ENCODE measurements around the gene ITIH5.

Gene ITIH5

DNA sequence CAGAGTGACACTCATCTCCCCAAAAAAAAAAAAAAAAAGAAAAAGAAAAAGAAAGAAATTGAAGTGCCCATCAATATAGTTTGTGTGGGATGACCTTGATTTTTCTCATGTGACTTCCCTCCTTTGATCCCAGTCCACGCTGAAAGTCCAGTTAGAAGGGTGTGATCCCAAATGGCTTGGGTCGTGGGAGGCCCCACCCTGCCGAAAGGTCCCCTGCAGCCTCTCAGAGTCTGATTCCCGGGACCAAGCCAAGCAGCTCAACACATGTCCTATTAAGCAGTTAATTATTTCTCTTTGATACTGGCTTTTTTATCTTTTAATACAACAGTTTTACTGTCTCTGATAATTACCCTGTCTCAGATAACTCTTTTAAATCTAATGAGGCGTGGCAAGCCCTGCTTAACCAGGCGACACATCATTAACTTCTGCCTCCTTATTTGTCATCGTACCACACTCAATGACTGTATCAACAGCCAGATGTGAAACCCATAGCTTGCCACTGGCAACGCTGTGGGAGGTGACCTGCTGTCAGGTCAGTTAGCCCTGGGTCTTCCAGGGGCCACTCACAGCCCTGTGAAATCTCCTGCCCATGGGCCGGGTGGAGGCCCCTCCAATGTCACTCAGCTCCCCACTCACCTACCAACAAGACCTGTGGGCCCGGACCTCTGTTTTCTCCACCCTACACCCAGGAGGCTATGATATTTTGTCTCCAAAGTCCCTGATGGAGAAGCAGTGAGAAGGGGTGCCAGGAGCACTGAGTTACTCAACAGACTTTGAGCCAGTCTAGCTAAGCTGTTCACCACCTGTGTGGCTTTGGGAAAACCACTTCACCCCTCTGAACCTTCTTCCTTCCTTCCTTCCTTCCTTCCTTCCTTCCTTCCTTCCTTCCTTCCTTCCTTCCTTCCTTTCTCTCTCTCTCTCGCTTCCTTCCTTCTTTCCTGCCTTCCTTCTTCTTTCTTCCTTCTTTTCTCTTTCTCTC lies 146.0 kb downstream of the ITIH5 start:
- TF ChIP-seq, protein P1, sequence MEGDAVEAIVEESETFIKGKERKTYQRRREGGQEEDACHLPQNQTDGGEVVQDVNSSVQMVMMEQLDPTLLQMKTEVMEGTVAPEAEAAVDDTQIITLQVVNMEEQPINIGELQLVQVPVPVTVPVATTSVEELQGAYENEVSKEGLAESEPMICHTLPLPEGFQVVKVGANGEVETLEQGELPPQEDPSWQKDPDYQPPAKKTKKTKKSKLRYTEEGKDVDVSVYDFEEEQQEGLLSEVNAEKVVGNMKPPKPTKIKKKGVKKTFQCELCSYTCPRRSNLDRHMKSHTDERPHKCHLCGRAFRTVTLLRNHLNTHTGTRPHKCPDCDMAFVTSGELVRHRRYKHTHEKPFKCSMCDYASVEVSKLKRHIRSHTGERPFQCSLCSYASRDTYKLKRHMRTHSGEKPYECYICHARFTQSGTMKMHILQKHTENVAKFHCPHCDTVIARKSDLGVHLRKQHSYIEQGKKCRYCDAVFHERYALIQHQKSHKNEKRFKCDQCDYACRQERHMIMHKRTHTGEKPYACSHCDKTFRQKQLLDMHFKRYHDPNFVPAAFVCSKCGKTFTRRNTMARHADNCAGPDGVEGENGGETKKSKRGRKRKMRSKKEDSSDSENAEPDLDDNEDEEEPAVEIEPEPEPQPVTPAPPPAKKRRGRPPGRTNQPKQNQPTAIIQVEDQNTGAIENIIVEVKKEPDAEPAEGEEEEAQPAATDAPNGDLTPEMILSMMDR (conservative IDR thresholded peaks at IDR 0.05; ENCODE audit: low read depth, low read length) = no peak
- DNase-seq (ENCODE audit: low read depth) = no peak
- no peak overlapping the region for H3K4me3 ChIP-seq (ENCODE audit: low read length)

GRCh38 chr10:7519351-7519750 lies 147.4 kb downstream of the ITIH5 start:
- DNase-seq (ENCODE audit: low read depth) = peak; percentile 3
- no peak overlapping the region for H3K4me3 ChIP-seq (ENCODE audit: low read length)
- TF ChIP-seq, protein P1 (conservative IDR thresholded peaks at IDR 0.05; ENCODE audit: low read depth, low read length) = no peak

DNA sequence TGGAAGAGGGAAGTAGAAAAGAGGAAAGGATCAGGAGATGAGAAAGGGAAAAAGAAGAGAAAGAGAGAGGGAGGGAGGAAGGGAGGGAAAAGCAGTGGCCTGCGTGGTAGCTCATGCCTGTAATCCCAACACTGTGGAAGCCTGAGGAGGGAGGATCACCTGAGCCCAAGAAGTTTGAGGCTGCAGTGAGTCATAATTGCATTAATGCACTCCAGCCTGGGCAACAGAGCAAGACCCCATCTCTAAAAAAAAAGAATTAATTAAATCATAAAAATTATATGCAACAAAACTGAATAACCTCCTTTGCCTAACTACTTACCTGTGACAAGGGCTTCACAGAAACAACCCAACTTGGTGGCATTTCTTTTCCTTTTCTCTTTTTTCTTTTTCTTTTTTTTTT lies 148.1 kb downstream of the ITIH5 start:
- no peak overlapping the region for H3K4me3 ChIP-seq (ENCODE audit: low read length)
- DNase-seq (ENCODE audit: low read depth) = no peak
- TF ChIP-seq, protein P1 (conservative IDR thresholded peaks at IDR 0.05; ENCODE audit: low read depth, low read length) = no peak

DNA sequence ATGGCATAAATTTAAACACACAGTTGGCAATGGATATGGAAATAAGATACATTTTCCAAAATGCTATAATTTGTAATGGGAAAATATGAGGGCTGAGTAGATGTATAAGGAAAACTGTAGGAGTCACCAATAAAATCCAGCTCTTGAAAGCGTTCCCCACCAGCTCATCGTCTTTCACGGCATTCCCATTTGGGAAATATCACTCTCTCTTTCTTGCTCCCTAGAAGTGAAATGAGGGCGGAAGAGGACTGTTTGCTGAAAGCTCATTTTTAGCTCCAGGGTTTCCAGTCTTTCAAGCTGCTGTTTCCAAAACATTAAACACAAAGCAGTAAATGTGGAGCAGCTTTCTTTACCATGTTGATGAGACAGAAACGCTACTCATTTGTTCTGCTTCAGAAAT lies 151.3 kb downstream of the ITIH5 start:
- DNase-seq (ENCODE audit: low read depth) = no peak
- no peak overlapping the region for H3K4me3 ChIP-seq (ENCODE audit: low read length)
- TF ChIP-seq, protein P1 (conservative IDR thresholded peaks at IDR 0.05; ENCODE audit: low read depth, low read length) = no peak

DNA sequence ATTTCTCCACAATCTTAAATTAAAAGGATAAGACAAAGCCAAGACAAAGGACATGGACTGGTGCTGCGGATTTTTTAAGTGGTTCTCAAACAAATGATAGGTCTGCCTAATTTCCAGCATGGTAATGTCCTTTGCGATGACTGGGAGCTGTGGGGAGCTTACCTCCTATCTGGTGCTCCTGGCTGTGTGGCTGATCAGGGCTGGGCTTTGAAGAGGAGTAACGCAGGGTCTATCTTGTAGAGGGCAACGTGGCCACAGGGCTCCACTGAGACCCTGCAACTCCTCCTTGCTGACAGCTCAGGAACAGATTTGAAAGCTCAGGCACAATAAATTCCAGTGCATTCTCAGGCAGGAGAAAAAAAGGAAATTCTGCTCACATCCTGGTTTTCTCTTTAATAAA lies 152.8 kb downstream of the ITIH5 start:
- no peak for DNase-seq (ENCODE audit: low read depth)
- no peak overlapping the region for H3K4me3 ChIP-seq (ENCODE audit: low read length)
- TF ChIP-seq, protein P1 (conservative IDR thresholded peaks at IDR 0.05; ENCODE audit: low read depth, low read length) = no peak

GRCh38 chr10:7513455-7513854 lies 153.3 kb downstream of the ITIH5 start:
- no peak overlapping the region for H3K4me3 ChIP-seq (ENCODE audit: low read length)
- TF ChIP-seq, protein P1 (conservative IDR thresholded peaks at IDR 0.05; ENCODE audit: low read depth, low read length) = no peak
- DNase-seq (ENCODE audit: low read depth) = no peak

- TF ChIP-seq, protein P1 (conservative IDR thresholded peaks at IDR 0.05; ENCODE audit: low read depth, low read length) = no peak
- H3K4me3 ChIP-seq (ENCODE audit: low read length) = no peak overlapping the region
- no peak for DNase-seq (ENCODE audit: low read depth)
Observed at GRCh38 chr10:7512487-7512886, 154.3 kb downstream of the ITIH5 start.
